Stimulated activated CD8-positive, alpha-beta memory T cell treated with anti-CD3 and anti-CD28 coated beads, Interleukin-4, amount 100 ng/mL, for 48 hours (primary cell): ENCODE data around the gene CEACAM8.
A peak's percentile ranks its signal among the peaks of the same experiment; 100 is the strongest.
"Not testable (repeated sequence)": the region's sequence is repeated elsewhere in the genome, so short reads cannot be mapped to it uniquely, and the experiment has no call there.

Source experiments
- DNase-seq: peaks from one replicate; pipeline ENCODE4 v3.0.0-alpha.2; 2020

Gene CEACAM8

GRCh38 chr19:42594617-42595489 is at the start of gene CEACAM8:
Gene CEACAM8 (minus strand): TSS chr19:42594924. CDS start chr19:42594828, 96 bp downstream.
- no peak for DNase-seq

GRCh38 chr19:42639324-42640092 is 44.8 kb upstream of the CEACAM8 start:
- DNase-seq = not testable (repeated sequence)

GRCh38 chr19:42635233-42635539 is 40.5 kb upstream of the CEACAM8 start:
- no peak for DNase-seq

GRCh38 chr19:42634409-42635232 is 39.9 kb upstream of the CEACAM8 start:
- DNase-seq = peak; percentile 73

- no peak for DNase-seq
Observed at GRCh38 chr19:42629191-42629590, 34.5 kb upstream of the CEACAM8 start.

- DNase-seq = peak; percentile 44
Observed at GRCh38 chr19:42628411-42629140, 33.9 kb upstream of the CEACAM8 start.

GRCh38 chr19:42627916-42628315 is 33.2 kb upstream of the CEACAM8 start:
- DNase-seq = no peak

- no peak for DNase-seq
Observed at GRCh38 chr19:42626181-42626580, 31.5 kb upstream of the CEACAM8 start.

GRCh38 chr19:42619271-42619670 is 24.5 kb upstream of the CEACAM8 start:
- no peak for DNase-seq

- DNase-seq = no peak
Observed at GRCh38 chr19:42613666-42614065, 18.9 kb upstream of the CEACAM8 start.

GRCh38 chr19:42610401-42610915 is 15.7 kb upstream of the CEACAM8 start:
- not testable (repeated sequence) for DNase-seq

- peak; percentile 86 for DNase-seq
Observed at GRCh38 chr19:42606660-42607351, 12.1 kb upstream of the CEACAM8 start.

- DNase-seq = no peak
Observed at GRCh38 chr19:42601811-42602443, 7.2 kb upstream of the CEACAM8 start.

- peak; percentile 64 for DNase-seq
Observed at GRCh38 chr19:42596391-42597072, 1.8 kb upstream of the CEACAM8 start.

GRCh38 chr19:42595550-42596172 is 937 bp upstream of the CEACAM8 start:
- DNase-seq = no peak

- no peak for DNase-seq
Observed at GRCh38 chr19:42589792-42590191, 4.9 kb downstream of the CEACAM8 start.

GRCh38 chr19:42584466-42584865 is 10.3 kb downstream of the CEACAM8 start:
- DNase-seq = no peak

GRCh38 chr19:42577016-42577415 is 17.7 kb downstream of the CEACAM8 start:
- DNase-seq = no peak

GRCh38 chr19:42576241-42576640 is 18.5 kb downstream of the CEACAM8 start:
- no peak for DNase-seq

- DNase-seq = no peak
Observed at GRCh38 chr19:42573642-42574041, 21.1 kb downstream of the CEACAM8 start.
